ENCODE measurements around the gene CGN. TPM values are rescaled to one million over a fixed set of nuclear protein-coding genes. Genes with fewer than 3 reads are reported as not detected.

CGN gene
- total and polyA plus RNA-seq, 2 of the 13 experiments (the other 11 are each of a cell fraction or from before 2014, with no cell fraction given) = 0.75 to 0.81 TPM

GRCh38 chr1:151510957-151511635, at the start of gene CGN (continued):
- TF ChIP-seq ZBTB40 (IDR thresholded peaks at IDR 0.05) (no peak), ZBTB40 (CRISPR knock-in tag; IDR thresholded peaks at IDR 0.05) (no peak), GABPB1 (CRISPR knock-in tag; IDR thresholded peaks at IDR 0.05) (peak; percentile 76; the same call in 1 of the 2 replicates), ERF (CRISPR knock-in tag; IDR thresholded peaks at IDR 0.05) (peak; percentile 51), TAF15 (IDR thresholded peaks at IDR 0.05; ENCODE audit: low read depth, low read length, poor library complexity, severe bottlenecking) (no peak), ONECUT2 (CRISPR knock-in tag; IDR thresholded peaks at IDR 0.05) (no peak), PITX1 (CRISPR knock-in tag; IDR thresholded peaks at IDR 0.05) (no peak), AGO1 (IDR thresholded peaks at IDR 0.05; ENCODE audit: low read depth, low read length, poor library complexity, severe bottlenecking) (peak; percentile 32), HNF1A (IDR thresholded peaks at IDR 0.05; ENCODE audit: low read depth) (no peak), HNF1A (CRISPR knock-in tag; IDR thresholded peaks at IDR 0.05; ENCODE audit: borderline replicate concordance) (peak; percentile 59; the same call in 1 of the 2 replicates), KDM4B (CRISPR knock-in tag; IDR thresholded peaks at IDR 0.05) (no peak), HNF4A (CRISPR knock-in tag; IDR thresholded peaks at IDR 0.05) (no peak), DPF2 (CRISPR knock-in tag; IDR thresholded peaks at IDR 0.05; ENCODE audit: borderline replicate concordance, low read depth) (no peak), ZNF333 (CRISPR knock-in tag; IDR thresholded peaks at IDR 0.05; ENCODE audit: borderline replicate concordance) (no peak), ZNF652 (CRISPR knock-in tag; IDR thresholded peaks at IDR 0.05; ENCODE audit: borderline replicate concordance, low read depth) (no peak), ZFP36L2 (CRISPR knock-in tag; IDR thresholded peaks at IDR 0.05) (no peak)
